Measurements from ENCODE around the gene ZFP57. TPM values are rescaled to one million over a fixed set of nuclear protein-coding genes. Genes with fewer than 3 reads are reported as not detected.

Gene ZFP57
- total RNA-seq, 4 donors from 2014 or later: 0.23 to 6.2 (median 1.2) TPM; not detected in 1

- Histone ChIP-seq H3K27me3 (no peaks in the 10 kb centered on the region), H3K4me3 (peak overlapping the region in 3 of 4 donors; percentile 90 to 96 (median 92)), H3K4me1 (peaks cover 8 to 25% (median 19%) of the 10 kb centered on the region in 4 donors), H3K9me3 (no peaks in the 10 kb centered on the region), H3K36me3 (peaks cover 6 to 39% (median 18%) of the 10 kb centered on the region in 4 donors), H3K27ac (replicated peaks in 1 of 4) (no peak overlapping the region)
- intact Hi-C loops (cut with DNase I): loop anchor here (10.0 kb wide), 1 partner anchor 70 kb away; the partner anchor contains the start of gene MOG
- DNase-seq (ENCODE audit: extremely low spot score): no peak
- WGBS: 87% methylated on average over 11 of the region's 11 CpGs
- TF ChIP-seq POLR2AphosphoS5 (IDR thresholded peaks at IDR 0.05): no peak
- no peak for TF ChIP-seq EP300 (IDR thresholded peaks at IDR 0.05)
These were observed 44.3 kb upstream of the ZFP57 start for GRCh38 chr6:29724937-29725869.

GRCh38 chr6:29723666-29724588 lies 43.0 kb upstream of the ZFP57 start:
- TF ChIP-seq POLR2A (IDR thresholded peaks at IDR 0.05; ENCODE audit: low read depth): no peak
- no peak for TF ChIP-seq POLR2AphosphoS5 (IDR thresholded peaks at IDR 0.05)
- no peak for TF ChIP-seq EP300 (IDR thresholded peaks at IDR 0.05)
- TF ChIP-seq CTCF (IDR thresholded peaks at IDR 0.05): no peak
- WGBS: 9% methylated on average over 10 of the region's 76 CpGs
- H3K27me3 ChIP-seq: no peaks in the 10 kb centered on the region
- H3K9me3 ChIP-seq: no peaks in the 10 kb centered on the region
- peaks cover 6 to 39% (median 18%) of the 10 kb centered on the region in 4 donors for H3K36me3 ChIP-seq
- no peak for DNase-seq (ENCODE audit: extremely low spot score)
- H3K27ac ChIP-seq (replicated peaks in 1 of 4): peak overlapping the region; percentile 86 to 92 (median 86)
- intact Hi-C loops (cut with DNase I): loop anchor here (10.0 kb wide), 1 partner anchor 69 kb away; the partner anchor contains the start of gene MOG
- H3K4me1 ChIP-seq: peaks cover 8 to 25% (median 19%) of the 10 kb centered on the region in 4 donors
- peak overlapping the region; percentile 86 to 96 (median 91) for H3K4me3 ChIP-seq

DNA sequence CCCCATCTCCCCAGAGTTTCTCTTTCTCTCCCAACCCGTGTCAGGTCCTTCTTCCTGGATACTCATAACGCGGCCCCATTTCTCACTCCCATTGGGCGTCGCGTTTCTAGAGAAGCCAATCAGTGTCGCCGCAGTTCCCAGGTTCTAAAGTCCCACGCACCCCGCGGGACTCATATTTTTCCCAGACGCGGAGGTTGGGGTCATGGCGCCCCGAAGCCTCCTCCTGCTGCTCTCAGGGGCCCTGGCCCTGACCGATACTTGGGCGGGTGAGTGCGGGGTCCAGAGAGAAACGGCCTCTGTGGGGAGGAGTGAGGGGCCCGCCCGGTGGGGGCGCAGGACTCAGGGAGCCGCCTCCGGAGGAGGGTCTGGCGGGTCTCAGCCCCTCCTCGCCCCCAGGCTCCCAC lies 42.3 kb upstream of the ZFP57 start, which contains the start of gene HLA-F:
TSS of gene HLA-F (plus strand) at position 173 of the 404 bp plus-strand sequence. CDS start at position 203, 30 bp downstream.
- peaks cover 6 to 35% (median 17%) of the 10 kb centered on the region in 4 donors for H3K36me3 ChIP-seq
- TF ChIP-seq POLR2AphosphoS5 (IDR thresholded peaks at IDR 0.05): peak; percentile 85 to 89
- no peak for TF ChIP-seq CTCF (IDR thresholded peaks at IDR 0.05)
- peak; percentile 46 for TF ChIP-seq POLR2A (IDR thresholded peaks at IDR 0.05; ENCODE audit: low read depth)
- TF ChIP-seq EP300 (IDR thresholded peaks at IDR 0.05): no peak
- peak; percentile 98 for DNase-seq (ENCODE audit: extremely low spot score)
- no peaks in the 10 kb centered on the region for H3K27me3 ChIP-seq
- H3K4me1 ChIP-seq: peaks cover 8 to 25% (median 19%) of the 10 kb centered on the region in 4 donors
- peak within 1 kb of the TSS; percentile 86 to 96 (median 91) for H3K4me3 ChIP-seq
- WGBS: 0% methylated on average over 13 of the region's 26 CpGs
- no peaks in the 10 kb centered on the region for H3K9me3 ChIP-seq
- intact Hi-C loops (cut with DNase I): loop anchor here (10.0 kb wide), 1 partner anchor 68 kb away; the partner anchor contains the start of gene MOG
- H3K27ac ChIP-seq (replicated peaks in 1 of 4): peak within 1 kb of the TSS; percentile 86 to 92 (median 86)

- no peak overlapping the region for H3K4me3 ChIP-seq
- intact Hi-C loops (cut with DNase I): loop anchor here (10.0 kb wide), 1 partner anchor 66 kb away; the partner anchor contains the start of gene MOG
- H3K27me3 ChIP-seq: no peaks in the 10 kb centered on the region
- WGBS: 25% methylated on average over 2 of the region's 2 CpGs
- peaks cover 0 to 13% (median 6%) of the 10 kb centered on the region in 4 donors for H3K36me3 ChIP-seq
- no peak for DNase-seq (ENCODE audit: extremely low spot score)
- TF ChIP-seq CTCF (IDR thresholded peaks at IDR 0.05) (no peak), POLR2AphosphoS5 (IDR thresholded peaks at IDR 0.05) (no peak), EP300 (IDR thresholded peaks at IDR 0.05) (no peak), POLR2A (IDR thresholded peaks at IDR 0.05; ENCODE audit: low read depth) (no peak)
- H3K4me1 ChIP-seq: peaks cover 8 to 20% (median 19%) of the 10 kb centered on the region in 4 donors
- H3K9me3 ChIP-seq: no peaks in the 10 kb centered on the region
- H3K27ac ChIP-seq (replicated peaks in 1 of 4): no peak overlapping the region
These were observed 39.9 kb upstream of the ZFP57 start for GRCh38 chr6:29720863-29721262.

All from esophagus muscularis mucosa (tissue), 4 donors.